ENCODE measurements around the gene TRAPPC2L.

DNA sequence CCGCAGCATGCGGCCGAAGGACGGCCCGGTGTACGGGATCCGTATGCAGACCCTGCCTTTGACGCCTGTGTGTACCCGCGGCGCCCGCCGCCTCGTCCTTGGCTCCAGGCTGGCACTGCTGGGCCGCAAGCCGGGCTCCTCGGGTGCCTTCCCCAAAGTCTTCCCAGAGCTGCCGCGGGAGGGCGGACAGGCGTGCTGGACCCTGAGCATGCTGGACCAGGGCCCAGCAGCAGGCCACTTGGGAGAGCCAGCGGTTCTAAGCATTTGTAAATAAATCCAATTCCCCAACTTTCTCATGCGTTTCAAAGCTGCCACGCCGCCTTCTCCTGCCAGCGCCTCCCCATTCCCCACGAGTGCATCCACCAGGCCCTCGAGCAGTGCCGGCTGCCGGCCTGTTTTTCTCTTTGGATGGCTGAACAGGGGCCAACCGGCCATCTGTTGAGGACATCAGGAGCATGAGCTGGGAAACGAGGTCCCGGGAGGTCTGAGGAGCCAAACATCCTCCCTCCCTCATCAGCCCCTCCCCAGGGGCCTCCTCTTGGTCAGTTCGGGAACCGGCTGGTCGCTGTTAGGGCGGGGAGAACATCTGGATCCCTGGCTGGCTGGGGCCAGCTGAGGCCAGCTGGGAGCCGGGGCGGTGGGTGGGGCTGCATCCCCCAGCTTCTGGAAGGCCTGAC lies 30.1 kb downstream of the TRAPPC2L start:
- no peak for TF ChIP-seq CTCF (conservative IDR thresholded peaks at IDR 0.05)
- TF ChIP-seq EZH2 (IDR thresholded peaks at IDR 0.05; ENCODE audit: low read depth): no peak
